H1 (cell line): ENCODE results near the gene LMX1B. TPM values are rescaled to one million over a fixed set of nuclear protein-coding genes. Genes with fewer than 3 reads are reported as not detected.
A peak's percentile ranks its signal among the peaks of the same experiment; 100 is the strongest.

Experiments
- CBX8 ChIP-seq: fragments of 300-800, 300-1000 bp; sonication (generic); IDR thresholded peaks from 2 replicates; pipeline ENCODE4 v1.7.1; 2016; ENCODE audit warnings: low read depth, low read length, borderline replicate concordance
- CHD7 ChIP-seq: fragments of 300-600 bp; sonication (generic); IDR thresholded peaks from 2 replicates; pipeline ENCODE4 v1.7.1; 2012; ENCODE audit warnings: low read length, moderate library complexity, mild to moderate bottlenecking, inconsistent platforms; ENCODE audit not compliant: insufficient replicate concordance
- CTCF ChIP-seq, 3 experiments: IDR thresholded peaks; 1 replicate in 2 of 3; 2 replicates in 1 of 3; pipeline versions ENCODE4 v1.5.1 to v1.6.1; 2011; ENCODE audit warnings: low read length in 3 of 3, mild to moderate bottlenecking in 3 of 3, inconsistent platforms in 2 of 3, low read depth in 1 of 3, moderate library complexity in 1 of 3; ENCODE audit not compliant: insufficient read depth in 1 of 3; ENCODE audit errors: control extremely low read depth in 1 of 3
- HDAC2 ChIP-seq, 2 experiments: fragments of 300-600 bp in 1 of 2; sonication (generic) in 1 of 2; IDR thresholded peaks; 2 replicates each; pipeline ENCODE4 v1.6.1; 2011 to 2012; ENCODE audit warnings: low read depth in 2 of 2, low read length in 2 of 2, mild to moderate bottlenecking in 2 of 2, moderate library complexity in 2 of 2, borderline replicate concordance in 1 of 2, inconsistent platforms in 1 of 2
- HDAC6 ChIP-seq: IDR thresholded peaks from one replicate; pipeline ENCODE4 v1.7.1; 2012; ENCODE audit warnings: low read depth, mild to moderate bottlenecking, inconsistent platforms, low read length, moderate library complexity
- SUZ12 ChIP-seq: fragments of 200-600 bp; sonication (generic); IDR thresholded peaks from 2 replicates; pipeline ENCODE4 v1.6.1; 2012; ENCODE audit warnings: mild to moderate bottlenecking, inconsistent platforms, low read length, moderate library complexity, mixed read lengths
- TBP ChIP-seq: IDR thresholded peaks from 2 replicates; pipeline ENCODE4 v1.6.1; 2011; ENCODE audit warnings: low read depth, low read length, improper control_type of control experiment
- polyA plus RNA-seq, 7 experiments: library from polyadenylated mRNA; depleted of rRNA in 3 of 7; stranded (reverse) in 5 of 7; unstranded in 2 of 7; fragments of >200 nt in 5 of 7; fragments of 200-250 nt in 2 of 7; gene quantifications; 1 replicate in 5 of 7; 2 replicates in 1 of 7; 4 replicates in 1 of 7; pipeline versions ENCODE4 v1.2.1 to v1.2.3, GENCODE V29; 2011 to 2013; ENCODE audit warnings: missing spikeins in 2 of 7, mixed read lengths in 2 of 7
- total RNA-seq: library from RNA; stranded (reverse); fragmentation: NEBNext Ultra II Directional; extraction: Animal tissue kit (Norgen Biotek cat#: 25700); gene quantifications from 2 replicates; pipeline ENCODE4 v1.2.1, GENCODE V29; 2021

LMX1B gene
- total and polyA plus RNA-seq, 2 of the 8 experiments (the other 6 are each of a cell fraction or from before 2014, with no cell fraction given) = 0.09 to 0.37 TPM

DNA sequence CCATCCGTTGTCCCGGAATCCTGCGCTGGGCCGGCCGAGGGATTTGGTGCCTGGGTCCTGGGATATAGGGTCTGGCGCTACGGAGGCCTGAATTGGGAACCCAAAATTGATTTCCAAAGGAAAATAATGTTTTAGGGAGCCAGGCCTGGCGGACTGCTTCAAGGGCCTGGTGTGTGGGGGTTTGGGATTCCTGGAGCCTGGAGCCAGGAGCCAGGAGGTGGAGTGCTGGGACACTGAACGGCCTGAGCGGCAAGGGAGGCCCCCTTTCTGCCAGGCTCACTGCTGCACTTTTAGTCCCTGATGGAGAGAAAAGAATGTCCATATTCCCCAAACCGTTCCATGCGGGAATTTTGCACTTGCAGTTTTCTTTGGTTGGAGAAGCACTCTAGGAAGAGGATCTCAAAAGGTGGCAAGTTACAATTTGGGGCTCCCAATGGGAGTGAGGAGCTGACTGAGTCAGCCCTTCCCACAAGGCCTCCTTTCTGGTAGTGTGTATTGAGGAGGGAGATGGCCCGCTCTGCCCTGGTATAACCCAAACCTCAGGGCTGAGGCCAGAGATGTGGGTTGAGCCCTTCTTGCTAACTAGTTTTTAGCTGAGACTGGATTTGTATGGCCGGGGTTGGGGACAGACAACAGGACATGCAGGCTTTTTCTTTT, 2.2 kb downstream of the LMX1B start (continued):
- TF ChIP-seq CBX8 = 0 out of 2 replicates have a peak, but pooled peaks have one; percentile 67
- peak; percentile 59; the same call in 1 of the 2 replicates for TF ChIP-seq SUZ12
- no peak for TF ChIP-seq CHD7
- no peak for TF ChIP-seq HDAC6
- TF ChIP-seq TBP = no peak
- TF ChIP-seq HDAC2 (IDR thresholded peaks at IDR 0.05; ENCODE audit: borderline replicate concordance in 1 of 2, low read depth in 2 of 2, low read length in 2 of 2) = no peak
- peak in 1 of 3 experiments; percentile 21; a peak in 1 of 4 replicates for TF ChIP-seq CTCF (IDR thresholded peaks at IDR 0.05; ENCODE audit: control extremely low read depth in 1 of 3, insufficient read depth in 1 of 3, low read depth in 1 of 3, low read length in 3 of 3)
